ENCODE data around the gene ANKRD6.

GRCh38 chr6:89661559-89661958, 228.6 kb downstream of the ANKRD6 start:
- TF ChIP-seq CTCF (IDR thresholded peaks at IDR 0.05; ENCODE audit: poor library complexity) (no peak), EZH2 (IDR thresholded peaks at IDR 0.05; ENCODE audit: borderline replicate concordance) (no peak)
